RWPE2 (cell line): Measurements from ENCODE around the gene GPR176.
"Not testable (repeated sequence)": the region's sequence is repeated elsewhere in the genome, so short reads cannot be mapped to it uniquely, and the experiment has no call there.

Experiments
- ATAC-seq: fragments of 200-7000 bp; cut with Tn5 transposase; 3 replicates; pipeline ENCODE4 v1.9.1; 2021; ENCODE audit warnings: low read depth
- DNase-seq: peaks from one replicate; pipeline ENCODE4 v3.0.0-alpha.2; 2020; ENCODE audit warnings: low spot score
- H3K27ac ChIP-seq: fragments of 450-650 bp; 2 replicates; pipeline ENCODE4 v1.5.1; 2017; ENCODE audit warnings: mild to moderate bottlenecking; ENCODE audit not compliant: poor library complexity, severe bottlenecking
- H3K27me3 ChIP-seq: fragments of 250-450 bp; sonication (Bioruptor Pico); 2 replicates; pipeline ENCODE4 v1.5.1; 2021; ENCODE audit warnings: mild to moderate bottlenecking, moderate library complexity; ENCODE audit not compliant: insufficient read depth, poor library complexity, severe bottlenecking
- H3K36me3 ChIP-seq: fragments of 250-450 bp; sonication (Bioruptor Pico); 2 replicates; pipeline ENCODE4 v1.5.1; 2020; ENCODE audit warnings: low read depth, mild to moderate bottlenecking, moderate library complexity
- H3K4me1 ChIP-seq: fragments of 250-450 bp; sonication (Bioruptor Pico); 2 replicates; pipeline ENCODE4 v1.5.1; 2021; ENCODE audit warnings: mild to moderate bottlenecking, moderate library complexity; ENCODE audit not compliant: insufficient read depth, poor library complexity, severe bottlenecking
- H3K4me3 ChIP-seq: fragments of 250-450 bp; sonication (Bioruptor Pico); 2 replicates; pipeline ENCODE4 v1.5.1; 2021; ENCODE audit warnings: mild to moderate bottlenecking, moderate library complexity; ENCODE audit not compliant: severe bottlenecking
- H3K9me3 ChIP-seq: fragments of 250-450 bp; sonication (Bioruptor Pico); 2 replicates; pipeline ENCODE4 v1.5.1; 2021; ENCODE audit warnings: mild to moderate bottlenecking, moderate library complexity; ENCODE audit not compliant: severe bottlenecking
- CTCF ChIP-seq: fragments of 450-650 bp; IDR thresholded peaks from one replicate; pipeline ENCODE4 v1.5.1; 2017; ENCODE audit warnings: mild to moderate bottlenecking, moderate library complexity; ENCODE audit not compliant: poor library complexity, severe bottlenecking

Gene GPR176

GRCh38 chr15:39819533-39819932 lies 100.5 kb downstream of the GPR176 start:
- H3K27me3 ChIP-seq, result no peaks in the 10 kb centered on the region
- H3K36me3 ChIP-seq, result no peaks in the 10 kb centered on the region
- H3K4me3 ChIP-seq, result no peak overlapping the region
- no peaks in the 10 kb centered on the region for H3K9me3 ChIP-seq
- H3K4me1 ChIP-seq, result no peaks in the 10 kb centered on the region
- no peak for DNase-seq
- no peak for TF ChIP-seq CTCF
- no peak overlapping the region for H3K27ac ChIP-seq
- no peak for ATAC-seq

- no peak overlapping the region for H3K4me3 ChIP-seq
- H3K27ac ChIP-seq, result no peak overlapping the region
- H3K27me3 ChIP-seq, result no peaks in the 10 kb centered on the region
- H3K36me3 ChIP-seq, result no peaks in the 10 kb centered on the region
- H3K4me1 ChIP-seq, result no peaks in the 10 kb centered on the region
- no peaks in the 10 kb centered on the region for H3K9me3 ChIP-seq
- DNase-seq (no peak), ATAC-seq (no peak)
- TF ChIP-seq CTCF, result no peak
These were observed 102.2 kb downstream of the GPR176 start for GRCh38 chr15:39817892-39818291.

GRCh38 chr15:39814489-39814888 lies 105.6 kb downstream of the GPR176 start:
- H3K27me3 ChIP-seq, result no peaks in the 10 kb centered on the region
- no peak overlapping the region for H3K4me3 ChIP-seq
- no peaks in the 10 kb centered on the region for H3K36me3 ChIP-seq
- H3K9me3 ChIP-seq, result no peaks in the 10 kb centered on the region
- TF ChIP-seq CTCF, result no peak
- DNase-seq, result no peak
- no peak overlapping the region for H3K27ac ChIP-seq
- ATAC-seq, result no peak
- H3K4me1 ChIP-seq, result no peaks in the 10 kb centered on the region

- not testable (repeated sequence) for ATAC-seq, H3K9me3 ChIP-seq, H3K27me3 ChIP-seq, H3K36me3 ChIP-seq, H3K27ac ChIP-seq, H3K4me1 ChIP-seq, DNase-seq, H3K4me3 ChIP-seq
These were observed 107.4 kb downstream of the GPR176 start for GRCh38 chr15:39812651-39813050.

GRCh38 chr15:39808909-39809308 lies 111.2 kb downstream of the GPR176 start:
- no peak overlapping the region for H3K27ac ChIP-seq

More at GRCh38 chr15:39808909-39809308, 111.2 kb downstream of the GPR176 start:
- no peak overlapping the region for H3K4me3 ChIP-seq
- H3K9me3 ChIP-seq, result no peaks in the 10 kb centered on the region
- no peak for DNase-seq
- H3K27me3 ChIP-seq, result no peaks in the 10 kb centered on the region
- H3K4me1 ChIP-seq, result peaks cover 9% of the 10 kb centered on the region
- TF ChIP-seq CTCF, result no peak
- no peaks in the 10 kb centered on the region for H3K36me3 ChIP-seq
- no peak for ATAC-seq
